Prostate gland (tissue), 2 donors: ENCODE data around the gene IFNB1. TPM values are rescaled to one million over a fixed set of nuclear protein-coding genes. Genes with fewer than 3 reads are reported as not detected.
A peak's percentile ranks its signal among the peaks of the same experiment; 100 is the strongest.

Experiments
- DNase-seq: peaks from one replicate; pipeline ENCODE4 v3.0.0-alpha.2; 2019; ENCODE audit warnings: low spot score
- H3K27ac ChIP-seq, 2 donors: fragments of 200-600 bp; sonication (generic); 2 replicates each; pipeline ENCODE4 v1.5.1; 2017 to 2019
- H3K27me3 ChIP-seq: fragments of 200-600 bp; sonication (generic); replicated peaks from 2 replicates; pipeline ENCODE4 v1.5.1; 2019; ENCODE audit not compliant: insufficient read depth
- H3K36me3 ChIP-seq, 2 donors: fragments of 200-600 bp; sonication (generic); 1 replicate in 1 of 2; 2 replicates in 1 of 2; pipeline versions ENCODE4 v1.5.1 to v1.8.1; 2017 to 2019
- H3K4me1 ChIP-seq: fragments of 200-600 bp; sonication (generic); replicated peaks from 2 replicates; pipeline ENCODE4 v1.5.1; 2019
- H3K4me3 ChIP-seq, 2 donors: fragments of 200-600 bp; sonication (generic); 2 replicates each; pipeline ENCODE4 v1.5.1; 2017 to 2019
- H3K9me3 ChIP-seq: fragments of 200-600 bp; sonication (generic); 2 replicates; pipeline ENCODE4 v1.5.1; 2017
- CTCF ChIP-seq, 4 experiments: fragments of 200-600 bp in 2 of 4; fragments of 450-650 bp in 2 of 4; sonication (generic) in 2 of 4; IDR thresholded peaks; 1 replicate in 3 of 4; 2 replicates in 1 of 4; pipeline ENCODE4 v1.5.1; 2016 to 2019; ENCODE audit warnings: antibody characterized with exemption in 4 of 4, mild to moderate bottlenecking in 2 of 4, moderate library complexity in 2 of 4
- POLR2A ChIP-seq: fragments of 450-650 bp; IDR thresholded peaks from one replicate; pipeline ENCODE4 v1.6.1; 2016; ENCODE audit warnings: antibody characterized with exemption, mild to moderate bottlenecking
- POLR2AphosphoS5 ChIP-seq: sonication (generic); formaldehyde crosslinking; IDR thresholded peaks from one replicate; pipeline ENCODE4 v1.6.1; 2017; ENCODE audit warnings: antibody characterized with exemption
- WGBS: methylation state at CpG from one replicate; pipeline ENCODE4 v1.1.5; 2018; 5-methylcytosine and 5-hydroxymethylcytosine counted together
- intact Hi-C: fragments of 100-400 bp; cut with DNase I; formaldehyde crosslinking; loops from one replicate; pipeline ENCODE4 v1.14.2; 2022
- total RNA-seq, 2 donors: library from RNA; depleted of rRNA; stranded (reverse); fragments of >200 nt; gene quantifications; one replicate each; pipeline ENCODE4 v1.1.0, GENCODE V29; 2016

The IFNB1 gene
- total RNA-seq, 2 donors from 2014 or later, result not detected

- TF ChIP-seq POLR2A (no peak), CTCF (IDR thresholded peaks at IDR 0.05) (no peak), POLR2AphosphoS5 (no peak)
- Histone ChIP-seq H3K27me3 (no peaks in the 10 kb centered on the region), H3K4me3 (no peak overlapping the region), H3K9me3 (no peaks in the 10 kb centered on the region), H3K27ac (no peak overlapping the region), H3K4me1 (no peaks in the 10 kb centered on the region), H3K36me3 (no peaks in the 10 kb centered on the region)
- intact Hi-C loops, result no loop called here
- DNase-seq, result no peak
- WGBS, result 92% methylated on average over 4 of the region's 4 CpGs
Observed at GRCh38 chr9:21042466-21042865, 35.3 kb downstream of the IFNB1 start.

GRCh38 chr9:21039302-21039701 is 38.4 kb downstream of the IFNB1 start:
- no peak for TF ChIP-seq POLR2A
- TF ChIP-seq POLR2AphosphoS5, result no peak
- no peak for TF ChIP-seq CTCF (IDR thresholded peaks at IDR 0.05)
- intact Hi-C loops, result no loop called here
- no peaks in the 10 kb centered on the region for H3K36me3 ChIP-seq

GRCh38 chr9:21037278-21037677 is 40.5 kb downstream of the IFNB1 start:
- Histone ChIP-seq H3K27me3 (no peaks in the 10 kb centered on the region), H3K4me3 (no peak overlapping the region), H3K9me3 (no peaks in the 10 kb centered on the region), H3K27ac (no peak overlapping the region), H3K4me1 (no peaks in the 10 kb centered on the region), H3K36me3 (no peaks in the 10 kb centered on the region)
- intact Hi-C loops, result no loop called here
- WGBS, result 96% methylated on average over 2 of the region's 2 CpGs
- no peak for DNase-seq
- TF ChIP-seq POLR2AphosphoS5, result no peak
- no peak for TF ChIP-seq CTCF (IDR thresholded peaks at IDR 0.05)
- TF ChIP-seq POLR2A, result no peak

More at GRCh38 chr9:21039302-21039701, 38.4 kb downstream of the IFNB1 start:
- no peaks in the 10 kb centered on the region for H3K4me1 ChIP-seq
- WGBS, result 100% methylated on average over 1 of the region's 1 CpG
- DNase-seq, result no peak
- no peaks in the 10 kb centered on the region for H3K27me3 ChIP-seq
- H3K27ac ChIP-seq, result no peak overlapping the region
- no peak overlapping the region for H3K4me3 ChIP-seq
- no peaks in the 10 kb centered on the region for H3K9me3 ChIP-seq

GRCh38 chr9:21031808-21032183 is 45.9 kb downstream of the IFNB1 start:
- Histone ChIP-seq H3K27me3 (no peaks in the 10 kb centered on the region), H3K27ac (peak overlapping the region; percentile 66 to 72), H3K4me1 (no peaks in the 10 kb centered on the region), H3K36me3 (no peaks in the 10 kb centered on the region), H3K9me3 (no peaks in the 10 kb centered on the region), H3K4me3 (peak overlapping the region; percentile 44 to 49)
- WGBS, result 74% methylated on average over 22 of the region's 22 CpGs
- DNase-seq, result no peak
- no peak for TF ChIP-seq POLR2A
- no peak for TF ChIP-seq POLR2AphosphoS5
- no peak for TF ChIP-seq CTCF (IDR thresholded peaks at IDR 0.05)
- intact Hi-C loops, result loop anchor here (2.0 to 5.0 kb wide), 2 partner anchors 41 to 51 kb away; no protein-coding TSS in a partner anchor

GRCh38 chr9:21031091-21031807 is 46.5 kb downstream of the IFNB1 start, which contains the start of gene HACD4:
TSS of gene HACD4 (minus strand) at chr9:21031640. CDS start at chr9:21031590, 50 bp downstream.
- H3K4me3 ChIP-seq, result peak within 1 kb of the TSS; percentile 44 to 49
- peak; percentile 31 for DNase-seq
- no peaks in the 10 kb centered on the region for H3K4me1 ChIP-seq
- no peaks in the 10 kb centered on the region for H3K9me3 ChIP-seq
- no peaks in the 10 kb centered on the region for H3K27me3 ChIP-seq
- WGBS, result 5% methylated on average over 41 of the region's 46 CpGs
- no peak for TF ChIP-seq POLR2A
- TF ChIP-seq CTCF (IDR thresholded peaks at IDR 0.05), result no peak
- no peak for TF ChIP-seq POLR2AphosphoS5
- intact Hi-C loops, result loop anchor here (2.0 to 5.0 kb wide), 2 partner anchors 41 to 50 kb away; no protein-coding TSS in a partner anchor
- no peaks in the 10 kb centered on the region for H3K36me3 ChIP-seq
- H3K27ac ChIP-seq, result peak within 1 kb of the TSS; percentile 66 to 72
